SJCRH30 (cell line): ENCODE measurements around the gene PLA2G4F. TPM values are rescaled to one million over a fixed set of nuclear protein-coding genes. Genes with fewer than 3 reads are reported as not detected.

Experiments
- DNase-seq, 2 experiments: peaks; one replicate each; pipeline ENCODE4 v3.0.0-alpha.2; 2015 to 2020
- H3K27ac ChIP-seq: fragments of 250-450 bp; sonication (Bioruptor Pico); 2 replicates; pipeline ENCODE4 v1.5.1; 2020; ENCODE audit warnings: mild to moderate bottlenecking, moderate library complexity
- H3K27me3 ChIP-seq: fragments of 250-450 bp; sonication (Bioruptor Pico); 2 replicates; pipeline ENCODE4 v1.5.1; 2020; ENCODE audit warnings: mild to moderate bottlenecking, moderate library complexity
- H3K36me3 ChIP-seq: fragments of 250-450 bp; sonication (Bioruptor Pico); 2 replicates; pipeline ENCODE4 v1.5.1; 2020; ENCODE audit warnings: mild to moderate bottlenecking, moderate library complexity
- H3K4me1 ChIP-seq: fragments of 250-450 bp; sonication (Bioruptor Pico); 2 replicates; pipeline ENCODE4 v1.5.1; 2020; ENCODE audit warnings: mild to moderate bottlenecking, moderate library complexity
- H3K4me3 ChIP-seq: fragments of 250-450 bp; sonication (Bioruptor Pico); 2 replicates; pipeline ENCODE4 v1.5.1; 2020; ENCODE audit warnings: mild to moderate bottlenecking, moderate library complexity
- H3K9me3 ChIP-seq: fragments of 250-450 bp; sonication (Bioruptor Pico); replicated peaks from 2 replicates; pipeline ENCODE4 v1.5.1; 2020; ENCODE audit warnings: mild to moderate bottlenecking, moderate library complexity
- total RNA-seq: library from RNA; depleted of rRNA; stranded (reverse); fragments of >200 nt; shearing (Covaris generic); gene quantifications from 2 replicates; pipeline ENCODE4 v1.2.3, GENCODE V29; 2014

Gene PLA2G4F
- total RNA-seq, 1 experiment from 2014 or later: not detected

DNA sequence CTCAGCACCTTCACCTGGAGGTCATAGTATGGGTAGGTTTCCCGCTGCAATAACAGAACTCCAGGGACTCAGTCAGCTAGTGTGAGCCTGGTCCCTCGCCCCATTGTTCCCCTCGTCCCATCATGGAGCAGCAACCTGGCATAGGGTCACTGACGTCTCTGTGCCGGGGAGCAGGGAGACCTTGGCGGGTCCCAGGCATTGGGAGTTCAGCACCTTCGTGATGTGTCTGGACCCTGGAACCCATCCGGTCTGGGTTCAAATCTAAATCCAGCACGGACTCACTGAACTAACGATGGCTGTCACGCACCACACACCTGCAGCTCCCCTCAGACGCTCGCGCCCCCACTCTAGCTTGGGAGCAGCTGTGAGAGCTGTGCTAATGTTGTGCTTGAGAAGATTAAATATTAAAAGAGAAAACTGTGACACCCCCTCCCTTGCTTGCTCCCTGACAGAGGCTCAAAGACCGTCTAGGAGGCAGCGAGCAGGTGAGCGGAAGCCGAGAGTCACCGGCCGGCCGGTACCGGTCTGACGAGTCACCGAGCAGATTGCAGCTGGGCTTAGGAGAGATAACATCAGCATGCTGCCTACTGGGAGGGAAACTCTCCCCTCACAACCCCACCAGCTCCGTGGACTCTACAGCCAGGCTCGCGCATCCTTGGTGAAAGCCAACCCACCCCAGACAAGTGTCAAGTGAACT lies 742 bp downstream of the PLA2G4F start:
- Histone ChIP-seq H3K4me3 (no peak overlapping the region), H3K27ac (no peak overlapping the region), H3K9me3 (no peaks in the 10 kb centered on the region), H3K4me1 (peaks cover 8% of the 10 kb centered on the region; the same call in 1 of the 2 replicates), H3K36me3 (peaks cover 6% of the 10 kb centered on the region; the same call in 1 of the 2 replicates), H3K27me3 (no peaks in the 10 kb centered on the region)
- no peak for DNase-seq

DNA sequence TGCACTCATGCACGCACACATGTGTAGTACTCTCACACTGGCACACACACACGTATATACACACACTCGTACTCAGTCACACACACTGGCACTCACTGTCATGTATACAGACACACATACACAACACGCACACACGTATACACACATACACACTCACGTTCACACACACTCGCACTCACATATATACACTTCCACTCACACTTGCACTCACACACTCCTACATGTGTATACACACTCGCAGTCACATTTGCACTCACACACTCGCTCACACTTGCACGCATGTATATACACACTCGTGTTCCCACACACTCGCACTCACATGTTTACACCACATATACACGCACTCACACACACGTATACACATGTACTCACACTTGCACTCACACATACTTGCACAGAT lies 1.5 kb downstream of the PLA2G4F start:
- Histone ChIP-seq H3K27ac (no peak overlapping the region), H3K4me1 (peaks cover 8% of the 10 kb centered on the region; the same call in 1 of the 2 replicates), H3K4me3 (no peak overlapping the region), H3K27me3 (no peaks in the 10 kb centered on the region), H3K36me3 (no peaks in the 10 kb centered on the region), H3K9me3 (no peaks in the 10 kb centered on the region)
- no peak for DNase-seq

DNA sequence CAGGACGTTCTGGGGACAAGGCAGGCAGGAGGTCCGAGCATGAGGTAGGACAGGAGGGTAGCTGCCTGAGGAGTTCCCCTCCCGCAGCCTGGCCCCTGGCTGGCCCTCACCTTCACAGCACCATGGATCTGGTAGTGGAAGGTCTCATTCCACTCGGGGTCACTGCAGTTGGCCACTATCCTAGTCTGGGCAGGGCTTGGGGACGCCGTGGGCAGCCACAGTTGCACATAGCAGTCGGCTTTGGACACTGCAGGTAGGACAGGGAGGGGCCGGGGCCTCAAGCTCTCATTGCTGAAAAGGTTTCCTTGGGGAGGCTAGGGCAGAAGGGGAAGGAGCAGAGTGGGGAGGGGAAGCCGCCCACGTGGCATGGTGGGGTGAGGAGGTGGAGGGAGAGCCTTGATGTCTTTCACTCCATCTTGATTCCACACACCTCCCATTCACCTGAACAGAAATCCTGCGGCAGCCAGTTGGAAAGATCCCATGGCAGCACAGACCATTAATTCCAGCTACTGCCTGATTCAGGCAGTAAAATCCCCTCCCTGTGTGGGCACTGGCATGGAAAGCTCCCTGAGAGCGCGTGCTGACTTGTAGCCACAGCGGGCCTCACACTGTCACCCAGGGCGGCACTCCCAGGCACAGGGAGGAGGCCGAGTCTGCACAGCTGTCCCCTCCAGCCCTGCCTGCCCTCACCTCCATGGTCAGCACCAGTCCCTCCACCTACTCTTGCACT lies 2.1 kb downstream of the PLA2G4F start:
- no peaks in the 10 kb centered on the region for H3K9me3 ChIP-seq
- peaks cover 8% of the 10 kb centered on the region; the same call in 1 of the 2 replicates for H3K4me1 ChIP-seq
- no peak overlapping the region for H3K27ac ChIP-seq
- no peak for DNase-seq
- H3K27me3 ChIP-seq: no peaks in the 10 kb centered on the region
- H3K4me3 ChIP-seq: no peak overlapping the region
- no peaks in the 10 kb centered on the region for H3K36me3 ChIP-seq

DNA sequence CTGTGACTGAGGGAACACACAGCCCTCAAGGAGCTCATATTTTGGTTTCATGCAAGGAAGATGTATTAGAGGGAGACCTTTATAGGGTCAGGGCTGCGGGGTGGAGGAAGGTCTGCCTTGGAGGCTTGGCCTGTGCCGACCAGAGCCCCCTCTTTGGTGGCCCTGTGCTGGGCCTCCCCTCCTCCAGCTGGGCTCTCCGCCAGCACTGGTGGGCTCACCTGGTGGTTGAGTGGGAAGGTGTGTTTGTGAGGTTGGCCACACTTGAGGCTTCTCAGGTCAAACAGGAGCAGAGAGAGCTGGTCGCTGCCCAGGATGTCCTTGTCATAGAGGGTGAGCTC lies 2.6 kb downstream of the PLA2G4F start:
- H3K4me1 ChIP-seq: peaks cover 8% of the 10 kb centered on the region; the same call in 1 of the 2 replicates

DNA sequence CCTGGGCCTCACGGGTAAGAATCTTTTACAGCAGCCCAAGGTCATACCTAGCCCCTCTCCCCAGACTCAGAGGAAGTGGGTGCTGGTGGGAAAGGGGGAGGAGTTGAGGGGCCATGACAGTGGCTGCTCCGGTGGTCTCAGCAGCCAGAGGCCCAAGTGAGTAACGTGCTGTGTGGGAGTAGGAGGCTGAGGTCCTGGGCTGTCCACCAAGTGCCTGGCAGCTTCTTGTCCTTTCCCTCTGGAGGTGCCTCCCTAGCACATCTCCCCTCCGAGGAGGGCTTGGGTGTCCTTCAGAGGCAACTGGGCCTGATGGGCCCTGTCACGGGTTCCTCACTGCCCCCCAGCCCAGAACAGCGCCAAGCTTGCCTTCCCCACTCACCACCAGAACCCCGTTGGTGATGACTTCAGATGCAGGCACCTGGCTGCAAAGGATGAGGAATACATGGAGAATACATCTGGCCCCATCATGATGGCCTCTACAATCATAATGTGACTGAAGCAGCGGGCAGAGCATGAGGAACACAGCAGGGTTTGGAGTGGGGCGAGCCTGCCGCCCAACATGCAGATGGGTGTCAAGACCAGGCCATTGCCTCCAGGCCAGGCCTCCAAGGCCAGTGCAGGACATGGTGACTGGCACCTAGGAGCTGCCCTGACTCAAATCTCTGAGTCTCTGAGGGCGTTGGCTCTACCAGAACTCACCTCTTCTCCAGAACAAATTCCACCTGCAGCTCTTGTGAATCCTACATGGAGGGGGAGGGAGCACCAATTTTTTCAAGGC lies 3.3 kb downstream of the PLA2G4F start:
- Histone ChIP-seq H3K27ac (no peak overlapping the region), H3K9me3 (no peaks in the 10 kb centered on the region), H3K4me1 (peaks cover 8% of the 10 kb centered on the region; the same call in 1 of the 2 replicates), H3K4me3 (no peak overlapping the region), H3K27me3 (no peaks in the 10 kb centered on the region), H3K36me3 (no peaks in the 10 kb centered on the region)
- DNase-seq: no peak

More for the DNA sequence above, 2.6 kb downstream of the PLA2G4F start:
- H3K9me3 ChIP-seq: no peaks in the 10 kb centered on the region
- no peak for DNase-seq
- no peak overlapping the region for H3K4me3 ChIP-seq
- no peak overlapping the region for H3K27ac ChIP-seq
- no peaks in the 10 kb centered on the region for H3K36me3 ChIP-seq
- H3K27me3 ChIP-seq: no peaks in the 10 kb centered on the region

- no peak for DNase-seq
- H3K36me3 ChIP-seq: no peaks in the 10 kb centered on the region
- H3K9me3 ChIP-seq: no peaks in the 10 kb centered on the region
- H3K4me3 ChIP-seq: no peak overlapping the region
- no peak overlapping the region for H3K27ac ChIP-seq
- no peaks in the 10 kb centered on the region for H3K27me3 ChIP-seq
- H3K4me1 ChIP-seq: peaks cover 8% of the 10 kb centered on the region; the same call in 1 of the 2 replicates
Measured at GRCh38 chr15:42152196-42152920, 4.1 kb downstream of the PLA2G4F start.

DNA sequence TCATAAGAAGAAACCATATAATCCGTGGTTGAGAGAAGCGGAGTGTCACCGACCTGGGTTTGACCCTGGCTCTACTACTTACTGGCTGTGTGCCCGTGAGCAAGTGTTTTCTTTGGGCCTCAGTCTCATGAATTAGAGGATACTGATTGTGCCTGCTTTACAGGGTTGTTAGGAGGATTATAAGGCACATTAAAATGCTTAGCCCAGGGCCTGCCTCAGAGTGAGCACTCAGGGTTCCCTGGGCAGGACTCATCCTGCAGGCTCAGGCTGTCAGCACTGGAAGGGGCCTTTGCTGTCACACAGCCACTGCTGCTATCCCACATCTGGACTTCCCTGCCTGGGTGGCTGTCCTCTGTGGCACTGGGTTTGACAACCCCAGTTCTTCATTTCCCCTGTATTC lies 4.7 kb downstream of the PLA2G4F start:
- H3K36me3 ChIP-seq: no peaks in the 10 kb centered on the region
- peak in 1 of 2 experiments; percentile 44 for DNase-seq
- no peak overlapping the region for H3K4me3 ChIP-seq
- H3K27ac ChIP-seq: no peak overlapping the region
- no peaks in the 10 kb centered on the region for H3K9me3 ChIP-seq
- peaks cover 8% of the 10 kb centered on the region; the same call in 1 of the 2 replicates for H3K4me1 ChIP-seq
- H3K27me3 ChIP-seq: 0 out of 2 replicates have a peak, but pooled peaks cover 2% of the 10 kb centered on the region

- Histone ChIP-seq H3K9me3 (no peaks in the 10 kb centered on the region), H3K27me3 (0 out of 2 replicates have a peak, but pooled peaks cover 2% of the 10 kb centered on the region), H3K36me3 (no peaks in the 10 kb centered on the region), H3K27ac (no peak overlapping the region), H3K4me1 (peaks cover 8% of the 10 kb centered on the region; the same call in 1 of the 2 replicates), H3K4me3 (no peak overlapping the region)
- DNase-seq: no peak
Measured at GRCh38 chr15:42151141-42151561, 5.3 kb downstream of the PLA2G4F start.

GRCh38 chr15:42150219-42150970 lies 6.0 kb downstream of the PLA2G4F start:
- 0 out of 2 replicates have a peak, but pooled peaks cover 2% of the 10 kb centered on the region for H3K27me3 ChIP-seq
- no peak overlapping the region for H3K27ac ChIP-seq
- H3K4me3 ChIP-seq: no peak overlapping the region
- H3K4me1 ChIP-seq: peaks cover 8% of the 10 kb centered on the region; the same call in 1 of the 2 replicates
- no peaks in the 10 kb centered on the region for H3K36me3 ChIP-seq
- H3K9me3 ChIP-seq: no peaks in the 10 kb centered on the region
- DNase-seq: no peak

- Histone ChIP-seq H3K36me3 (no peaks in the 10 kb centered on the region), H3K9me3 (no peaks in the 10 kb centered on the region), H3K27ac (no peak overlapping the region), H3K4me3 (no peak overlapping the region), H3K27me3 (0 out of 2 replicates have a peak, but pooled peaks cover 2% of the 10 kb centered on the region), H3K4me1 (peaks cover 8% of the 10 kb centered on the region; the same call in 1 of the 2 replicates)
- no peak for DNase-seq
Measured at GRCh38 chr15:42149493-42150218, 6.8 kb downstream of the PLA2G4F start.

DNA sequence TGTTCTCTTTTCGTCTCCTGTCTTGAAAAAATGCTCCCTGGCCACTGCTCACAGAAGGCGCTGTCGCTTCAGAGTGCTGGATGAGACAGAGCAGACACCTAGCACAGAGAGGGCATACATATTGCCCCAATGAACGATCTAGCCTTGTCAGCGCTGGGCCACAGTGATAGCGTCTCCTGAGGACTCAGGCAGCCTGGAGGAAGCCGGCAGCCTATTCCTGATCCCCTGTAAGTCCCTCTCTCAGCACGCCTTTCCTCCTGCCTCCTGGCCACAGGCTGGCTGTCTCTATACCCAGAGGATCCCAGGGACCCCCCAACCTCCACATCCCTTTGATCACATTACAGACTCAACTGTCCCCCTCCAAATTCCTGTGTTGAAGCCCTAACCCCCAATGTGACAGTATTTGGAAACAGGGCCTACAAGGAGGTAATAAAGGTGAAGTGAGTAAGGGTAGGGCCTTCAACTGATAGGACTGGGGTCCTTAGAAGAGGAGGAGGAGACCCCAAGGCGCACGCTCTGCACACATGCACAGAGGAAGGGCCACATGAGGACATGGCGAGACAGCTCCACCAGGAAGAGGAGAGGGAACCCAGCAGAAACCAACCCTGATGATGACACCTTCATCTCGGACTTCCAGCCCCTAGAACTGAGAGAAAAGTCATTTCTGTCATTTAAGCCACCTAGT lies 7.5 kb downstream of the PLA2G4F start:
- no peak overlapping the region for H3K27ac ChIP-seq
- no peak overlapping the region for H3K4me3 ChIP-seq
- H3K9me3 ChIP-seq: no peaks in the 10 kb centered on the region
- no peaks in the 10 kb centered on the region for H3K36me3 ChIP-seq
- H3K4me1 ChIP-seq: peaks cover 8% of the 10 kb centered on the region; the same call in 1 of the 2 replicates
- no peak for DNase-seq
- 0 out of 2 replicates have a peak, but pooled peaks cover 2% of the 10 kb centered on the region for H3K27me3 ChIP-seq

DNA sequence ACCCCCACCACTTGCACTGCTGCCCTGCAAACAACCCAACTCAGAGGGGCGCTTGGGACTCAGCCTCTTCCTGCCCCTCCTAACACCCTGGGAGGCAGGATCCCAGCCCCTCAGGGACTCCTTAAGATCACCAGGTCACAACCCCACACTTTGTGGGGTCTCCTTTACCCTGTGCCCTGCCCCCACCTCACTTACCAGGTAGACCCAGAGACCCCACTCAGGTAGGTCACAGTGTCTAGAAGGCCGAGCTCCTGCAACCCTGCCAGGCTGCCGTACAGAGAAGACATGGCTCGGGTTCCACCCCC lies 9.1 kb downstream of the PLA2G4F start:
- H3K27me3 ChIP-seq: 0 out of 2 replicates have a peak, but pooled peaks cover 2% of the 10 kb centered on the region
- H3K4me1 ChIP-seq: peaks cover 8% of the 10 kb centered on the region; the same call in 1 of the 2 replicates
- H3K4me3 ChIP-seq: no peak overlapping the region
- no peak overlapping the region for H3K27ac ChIP-seq
- H3K9me3 ChIP-seq: no peaks in the 10 kb centered on the region
- DNase-seq: no peak
- no peaks in the 10 kb centered on the region for H3K36me3 ChIP-seq
